EL (cell line): ENCODE results near the gene GRM5.
"Not testable (repeated sequence)": the region's sequence is repeated elsewhere in the genome, so short reads cannot be mapped to it uniquely, and the experiment has no call there.

ENCODE experiments used
- DNase-seq: peaks from one replicate; pipeline ENCODE4 v3.0.0-alpha.2; 2016

Gene GRM5

DNA sequence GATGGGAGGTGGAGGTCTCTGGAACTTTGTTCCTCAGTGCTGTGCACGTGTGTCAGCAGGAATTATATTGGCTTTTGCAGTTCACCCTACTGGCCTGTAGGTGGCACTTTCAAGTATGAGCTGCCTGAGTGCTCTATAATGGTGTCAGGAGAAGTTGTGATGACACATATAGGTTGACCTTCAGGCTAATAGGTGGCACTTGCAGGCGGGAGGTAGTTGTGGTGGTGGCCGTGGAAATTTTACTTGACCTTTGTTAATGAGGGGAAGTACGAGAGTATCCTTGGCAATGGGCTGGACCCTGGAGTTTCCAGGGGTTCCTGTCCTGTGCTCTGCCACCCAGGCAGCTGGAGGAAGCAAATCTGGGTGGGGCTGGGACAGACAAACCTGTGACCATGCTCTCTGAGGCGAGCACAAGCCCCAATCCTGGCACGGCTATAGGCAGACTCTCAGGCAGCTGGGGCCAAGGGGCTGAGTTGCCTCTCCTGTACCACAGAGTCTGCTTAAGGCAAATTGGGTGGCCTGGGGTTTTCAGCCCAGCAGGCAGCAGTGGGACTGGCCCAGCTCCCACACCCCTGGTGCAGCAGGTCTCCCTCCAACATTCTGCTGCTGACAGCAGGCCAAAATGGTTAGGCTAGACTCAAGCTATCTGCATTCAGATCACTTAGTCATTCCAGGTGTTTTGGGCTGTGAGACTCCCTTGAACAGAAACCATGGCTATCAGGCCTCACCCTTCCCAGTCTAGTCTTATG, 580.7 kb downstream of the GRM5 start:
- peak; percentile 54 for DNase-seq

DNA sequence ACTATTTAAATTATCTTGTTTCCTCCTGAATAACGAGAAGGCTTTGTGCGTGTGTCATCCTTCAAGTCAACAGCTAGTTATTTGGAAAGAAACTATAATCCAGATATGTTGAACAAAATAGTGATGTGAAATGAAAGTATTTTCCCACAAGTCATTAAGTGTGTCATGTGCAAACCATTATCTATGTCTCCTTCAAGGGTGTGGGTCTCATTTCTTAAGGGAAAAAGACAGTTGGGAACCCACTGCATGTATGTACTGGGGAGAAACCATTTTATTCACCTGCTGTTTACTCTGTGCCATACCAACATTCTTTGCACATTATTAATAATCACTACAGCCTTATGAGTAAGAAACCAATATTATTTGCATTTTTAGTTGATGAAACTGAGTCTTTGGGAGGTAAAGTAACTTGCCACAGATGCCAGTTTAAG, 582.9 kb downstream of the GRM5 start:
- DNase-seq, result peak; percentile 90

DNA sequence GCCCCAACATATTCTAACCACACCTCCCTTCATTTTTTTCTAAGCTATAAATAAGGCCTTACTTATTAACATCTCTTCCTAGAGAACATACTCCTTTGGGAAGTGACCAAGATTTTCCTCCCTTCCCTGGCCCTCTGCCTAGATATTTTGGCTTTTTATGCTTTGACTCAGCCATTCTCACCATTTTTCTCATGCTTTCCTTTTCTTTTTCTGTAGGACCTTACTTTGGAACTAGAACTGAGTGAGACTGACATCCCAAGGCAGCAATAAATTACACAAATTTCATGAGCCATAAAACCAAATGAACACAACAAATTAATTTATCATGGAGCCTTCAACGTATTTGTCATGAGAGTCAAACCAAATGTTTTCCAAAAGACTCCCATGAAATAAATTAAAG, 585.6 kb downstream of the GRM5 start:
- peak; percentile 99 for DNase-seq

DNA sequence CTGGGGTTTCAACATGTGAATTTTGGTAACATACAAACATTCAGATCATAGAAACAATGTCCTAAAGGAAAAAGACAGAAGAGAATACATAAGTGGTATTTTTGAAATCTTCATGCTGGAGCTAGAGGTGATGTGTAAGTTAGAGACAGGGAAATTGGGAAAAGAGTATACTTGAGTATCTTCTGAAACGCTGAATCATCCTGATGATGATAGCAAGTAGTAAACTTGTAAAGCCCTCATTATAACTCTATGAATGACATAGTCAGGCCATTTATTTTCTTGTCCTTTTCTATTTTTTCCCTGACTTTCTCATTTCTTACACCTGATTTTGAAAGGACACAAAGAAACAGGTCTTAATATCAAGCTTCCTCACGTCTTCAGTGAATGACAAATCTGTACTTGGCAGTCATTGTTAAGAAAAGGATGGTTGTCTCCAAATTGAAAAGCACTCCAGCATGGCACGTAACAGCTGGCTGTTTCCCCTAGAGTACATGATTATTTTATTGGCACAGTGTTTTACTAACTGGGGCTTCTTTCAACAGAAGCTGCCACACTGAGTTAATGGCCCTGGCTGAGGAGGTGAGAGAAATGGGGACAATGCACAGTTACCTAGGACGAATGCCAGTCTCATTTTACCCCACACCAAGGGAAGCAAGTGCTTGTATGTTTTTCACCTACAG, 587.5 kb downstream of the GRM5 start:
- no peak for DNase-seq

DNA sequence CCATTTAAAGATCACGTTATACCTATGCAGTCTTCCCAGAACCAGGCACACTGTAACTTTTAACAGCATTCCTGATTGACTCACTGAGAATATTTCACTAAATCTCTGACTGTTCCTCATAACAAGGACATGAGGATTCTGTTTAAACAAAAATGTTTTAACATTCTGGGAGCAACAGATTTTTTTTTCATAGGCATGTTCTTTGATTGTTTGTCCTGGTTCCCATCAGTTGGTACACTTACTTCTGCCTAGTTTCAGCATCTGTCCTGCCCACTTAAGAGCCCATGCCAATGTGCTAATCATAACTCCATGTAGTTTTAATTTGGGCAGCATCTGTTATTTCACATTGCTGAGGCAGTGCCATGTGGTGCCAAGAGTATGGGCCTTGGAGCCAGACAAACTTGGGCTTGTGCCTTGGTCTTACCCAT, 589.8 kb downstream of the GRM5 start:
- DNase-seq, result peak; percentile 58

DNA sequence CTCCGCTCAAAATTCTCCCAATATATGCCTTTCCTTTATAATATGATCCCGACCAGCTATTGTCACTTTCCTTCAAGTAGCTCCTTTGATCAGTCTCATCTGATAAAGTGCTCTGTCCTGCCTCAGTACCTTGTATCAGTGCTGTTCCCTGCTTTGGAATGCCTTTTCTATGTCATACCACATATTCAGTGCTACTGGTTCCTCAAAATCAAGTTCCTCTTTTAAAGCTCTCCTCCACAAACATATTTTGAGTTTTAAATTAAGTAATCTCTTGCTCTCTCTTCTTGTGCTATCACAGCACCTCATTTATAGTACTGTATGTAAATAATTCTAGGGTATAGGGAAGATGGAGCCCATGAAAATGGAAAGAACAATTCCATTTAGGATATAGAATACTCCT, 591.1 kb downstream of the GRM5 start:
- no peak for DNase-seq

DNA sequence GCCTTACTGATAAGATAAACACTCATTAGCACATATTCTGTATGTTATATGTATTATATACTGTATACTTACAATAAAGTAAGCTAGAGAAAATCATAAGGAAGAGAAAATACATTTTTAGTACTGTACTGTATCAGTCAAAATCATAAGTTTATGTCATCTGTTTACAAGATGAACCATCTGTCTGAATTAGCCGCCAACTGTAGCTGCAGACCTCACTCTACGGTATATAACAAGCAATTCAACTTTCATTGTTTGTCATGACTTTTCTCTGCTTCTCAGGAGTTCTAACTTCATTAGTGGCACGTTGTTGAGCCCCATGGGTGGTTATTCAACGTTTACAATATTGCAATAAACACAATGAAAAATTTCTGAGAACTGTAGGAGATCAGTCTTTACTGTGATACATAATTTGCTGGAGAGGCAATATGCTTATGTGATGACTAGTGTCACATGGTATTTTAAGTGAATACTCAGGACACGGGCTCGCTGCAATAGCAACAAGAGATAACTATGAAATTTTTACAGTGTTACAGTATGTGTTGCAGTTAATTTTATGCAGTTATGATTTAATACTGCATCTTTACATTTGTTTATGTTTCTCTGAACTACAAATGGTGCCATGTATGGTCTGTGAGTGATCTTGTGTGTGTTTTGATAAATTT, 596.1 kb downstream of the GRM5 start:
- DNase-seq, result no peak

DNA sequence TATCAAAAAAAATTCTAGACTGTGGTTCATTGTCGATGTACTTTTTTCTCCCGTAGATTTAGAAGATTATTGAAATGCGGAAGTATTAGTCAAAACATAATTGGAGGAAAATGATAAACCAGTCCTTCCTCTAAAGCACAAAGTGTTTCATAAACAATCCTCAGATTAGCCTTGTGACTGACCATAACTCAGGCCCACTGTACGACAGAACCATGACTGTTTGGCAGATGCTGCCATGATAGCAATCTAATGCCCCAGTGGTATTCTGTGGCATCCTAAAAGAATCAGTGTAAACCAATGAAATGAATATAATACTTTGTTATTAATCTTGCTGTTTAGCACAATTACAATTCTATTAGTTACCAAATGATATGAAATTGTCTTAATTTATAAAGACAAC, 601.3 kb downstream of the GRM5 start:
- DNase-seq, result no peak

DNA sequence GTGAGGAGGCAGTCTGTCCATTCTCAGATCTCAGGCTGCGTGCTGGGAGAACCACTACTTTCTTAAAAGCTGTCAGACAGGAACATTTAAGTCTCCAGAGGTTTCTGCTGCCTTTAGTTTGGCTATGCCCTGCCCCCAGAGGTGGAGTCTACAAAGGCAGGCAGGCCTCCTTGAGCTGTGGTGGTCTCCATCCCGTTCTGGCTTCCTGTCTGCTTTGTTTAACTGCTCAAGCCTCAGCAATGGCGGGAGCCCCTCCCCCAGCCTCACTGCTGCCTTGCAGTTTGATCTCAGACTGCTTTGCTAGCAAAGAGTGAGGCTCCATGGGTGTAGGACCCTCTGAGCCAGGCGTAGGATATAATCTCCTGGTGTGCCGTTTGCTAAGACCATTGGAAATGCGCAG, 602.5 kb downstream of the GRM5 start:
- DNase-seq, result not testable (repeated sequence)

DNA sequence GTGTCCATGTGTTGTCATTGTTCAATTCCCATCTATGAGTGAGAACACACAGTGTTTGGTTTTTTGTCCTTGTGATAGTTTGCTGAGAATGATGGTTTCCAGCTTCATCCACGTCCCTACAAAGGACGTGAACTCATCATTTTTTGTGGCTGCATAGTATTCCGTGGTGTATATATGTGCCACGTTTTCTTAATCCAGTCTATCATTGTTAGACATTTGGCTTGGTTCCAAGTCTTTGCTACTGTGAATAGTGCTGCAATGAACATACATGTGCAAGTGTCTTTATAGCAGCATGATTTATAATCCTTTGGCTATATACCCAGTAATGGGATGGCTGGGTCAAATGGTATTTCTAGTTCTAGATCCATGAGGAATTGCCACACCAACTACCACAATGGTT, 607.7 kb downstream of the GRM5 start:
- DNase-seq, result not testable (repeated sequence)

DNA sequence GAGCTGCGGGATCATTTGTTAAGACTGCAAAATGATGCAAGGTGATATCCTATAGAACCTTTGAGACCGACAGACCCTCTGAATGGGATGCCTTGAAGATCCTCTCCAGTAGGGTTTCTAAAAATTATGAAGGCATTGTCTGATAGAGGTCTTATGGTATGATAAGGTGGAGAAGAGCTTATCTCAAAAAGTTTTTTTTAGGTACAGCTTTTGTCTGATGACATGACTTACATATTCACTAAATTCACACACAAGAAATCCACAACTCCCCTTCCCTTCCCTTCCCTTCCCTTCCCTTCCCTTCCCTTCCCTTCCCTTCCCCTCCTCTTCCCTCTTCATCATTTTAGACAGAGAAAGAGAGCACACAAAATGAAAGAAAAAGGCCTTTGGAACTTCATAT, 609.8 kb downstream of the GRM5 start:
- no peak for DNase-seq

DNA sequence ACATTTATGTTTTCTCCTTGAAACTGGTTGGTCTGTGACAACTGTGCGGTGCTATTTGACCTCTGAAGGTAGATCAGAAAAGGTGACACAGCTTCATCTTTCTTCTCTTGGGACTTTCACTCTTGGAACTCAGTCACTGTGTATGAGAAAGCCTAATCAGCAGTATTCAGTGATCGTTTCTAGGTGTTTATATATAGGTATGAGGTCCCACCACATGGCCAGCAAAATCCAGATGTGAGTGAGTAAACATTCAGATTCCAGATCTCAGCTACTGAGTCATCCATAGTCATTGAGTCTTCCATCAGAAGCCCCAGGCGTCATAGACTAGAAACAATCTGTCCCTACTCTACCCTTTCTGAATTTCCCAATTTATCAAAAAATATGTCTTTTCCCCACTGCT, 610.9 kb downstream of the GRM5 start:
- DNase-seq, result peak; percentile 34
